ENCODE measurements around the gene MYO7B.

The MYO7B gene

GRCh38 chr2:127685410-127686080 lies 150.1 kb downstream of the MYO7B start:
- no peak for DNase-seq
